Measurements from ENCODE around the gene TEX50. TPM values are rescaled to one million over a fixed set of nuclear protein-coding genes. Genes with fewer than 3 reads are reported as not detected.
"Not testable (repeated sequence)": the region's sequence is repeated elsewhere in the genome, so short reads cannot be mapped to it uniquely, and the experiment has no call there.

TEX50 gene
- total RNA-seq (2014; rRNA removed; shearing (Covaris generic)), result not detected in 2 replicates

GRCh38 chr1:173635116-173635515 lies at the start of gene TEX50:
Gene TEX50, plus strand, starts transcription at chr1:173635338. Its CDS starts 184 bp downstream, at chr1:173635522.
- in situ Hi-C loops (cut with HindIII; ENCODE audit: low sequenced_read_pairs), result no loop called here
- no peak for DNase-seq (ENCODE audit: low spot score)

- in situ Hi-C loops (cut with HindIII; ENCODE audit: low sequenced_read_pairs), result no loop called here
- DNase-seq (ENCODE audit: low spot score), result no peak
Measured at GRCh38 chr1:173590557-173590956, 44.6 kb upstream of the TEX50 start.

- in situ Hi-C loops (cut with HindIII; ENCODE audit: low sequenced_read_pairs); DNase-seq (ENCODE audit: low spot score): not testable (repeated sequence)
Measured at GRCh38 chr1:173591138-173591537, 44.0 kb upstream of the TEX50 start.

- in situ Hi-C loops (cut with HindIII; ENCODE audit: low sequenced_read_pairs), result no loop called here
- no peak for DNase-seq (ENCODE audit: low spot score)
Measured at GRCh38 chr1:173596097-173596825, 38.9 kb upstream of the TEX50 start.

GRCh38 chr1:173601588-173601987 lies 33.5 kb upstream of the TEX50 start:
- DNase-seq (ENCODE audit: low spot score), result no peak
- in situ Hi-C loops (cut with HindIII; ENCODE audit: low sequenced_read_pairs), result no loop called here

- DNase-seq (ENCODE audit: low spot score), result no peak
- in situ Hi-C loops (cut with HindIII; ENCODE audit: low sequenced_read_pairs), result no loop called here
Measured at GRCh38 chr1:173603056-173603591, 32.0 kb upstream of the TEX50 start, which contains the start of gene SLC9C2. Gene SLC9C2, minus strand, starts transcription at chr1:173603072. Its CDS starts 1,296 bp downstream, at chr1:173601776.

- no peak for DNase-seq (ENCODE audit: low spot score)
- in situ Hi-C loops (cut with HindIII; ENCODE audit: low sequenced_read_pairs), result no loop called here
Measured at GRCh38 chr1:173608503-173609216, 26.5 kb upstream of the TEX50 start.

GRCh38 chr1:173613086-173613485 lies 22.1 kb upstream of the TEX50 start:
- in situ Hi-C loops (cut with HindIII; ENCODE audit: low sequenced_read_pairs); DNase-seq (ENCODE audit: low spot score): not testable (repeated sequence)

GRCh38 chr1:173616859-173617258 lies 18.3 kb upstream of the TEX50 start:
- no peak for DNase-seq (ENCODE audit: low spot score)
- in situ Hi-C loops (cut with HindIII; ENCODE audit: low sequenced_read_pairs), result no loop called here

- DNase-seq (ENCODE audit: low spot score), result no peak
Measured at GRCh38 chr1:173627269-173627668, 7.9 kb upstream of the TEX50 start.

GRCh38 chr1:173628888-173629287 lies 6.2 kb upstream of the TEX50 start:
- no peak for DNase-seq (ENCODE audit: low spot score)
- in situ Hi-C loops (cut with HindIII; ENCODE audit: low sequenced_read_pairs), result no loop called here

More at GRCh38 chr1:173627269-173627668, 7.9 kb upstream of the TEX50 start:
- in situ Hi-C loops (cut with HindIII; ENCODE audit: low sequenced_read_pairs), result no loop called here

GRCh38 chr1:173637236-173638042 lies 2.3 kb downstream of the TEX50 start:
- in situ Hi-C loops (cut with HindIII; ENCODE audit: low sequenced_read_pairs); DNase-seq (ENCODE audit: low spot score): not testable (repeated sequence)

GRCh38 chr1:173638043-173639021 lies 3.2 kb downstream of the TEX50 start:
- in situ Hi-C loops (cut with HindIII; ENCODE audit: low sequenced_read_pairs), result no loop called here
- no peak for DNase-seq (ENCODE audit: low spot score)

- DNase-seq (ENCODE audit: low spot score), result no peak
- in situ Hi-C loops (cut with HindIII; ENCODE audit: low sequenced_read_pairs), result no loop called here
Measured at GRCh38 chr1:173639102-173639501, 4.0 kb downstream of the TEX50 start.

- DNase-seq (ENCODE audit: low spot score); in situ Hi-C loops (cut with HindIII; ENCODE audit: low sequenced_read_pairs): not testable (repeated sequence)
Measured at GRCh38 chr1:173642450-173643139, 7.5 kb downstream of the TEX50 start.

- no peak for DNase-seq (ENCODE audit: low spot score)
- in situ Hi-C loops (cut with HindIII; ENCODE audit: low sequenced_read_pairs), result no loop called here
Measured at GRCh38 chr1:173646656-173647055, 11.5 kb downstream of the TEX50 start.

- no peak for DNase-seq (ENCODE audit: low spot score)
Measured at GRCh38 chr1:173648880-173649605, 13.9 kb downstream of the TEX50 start.

More at GRCh38 chr1:173648880-173649605, 13.9 kb downstream of the TEX50 start:
- in situ Hi-C loops (cut with HindIII; ENCODE audit: low sequenced_read_pairs), result no loop called here
